ENCODE measurements around the gene TFEB. TPM values are rescaled to one million over a fixed set of nuclear protein-coding genes. Genes with fewer than 3 reads are reported as not detected.

Gene TFEB
- total RNA-seq, 1 experiment from 2014 or later: 1.8 TPM

GRCh38 chr6:41775293-41775882 lies 40.0 kb upstream of the TFEB start:
- POLR2A ChIA-PET (ENCODE audit: low non-redundant PET): no interaction called here
- no peak for DNase-seq (ENCODE audit: low spot score)
- CTCF ChIA-PET: interaction anchor here (0.6 kb wide), 1 partner anchor 26 kb away, joined by 6 read pairs; no protein-coding TSS in a partner anchor
- Histone ChIP-seq H3K4me3 (ENCODE audit: low read depth, low read length, poor library complexity, severe bottlenecking) (no peak overlapping the region), H3K27me3 (replicated peaks; ENCODE audit: insufficient read depth, low read depth, low read length, poor library complexity) (no peaks in the 10 kb centered on the region), H3K4me1 (ENCODE audit: insufficient read depth, low read length, poor library complexity, severe bottlenecking) (peaks cover 10% of the 10 kb centered on the region), H3K9me3 (ENCODE audit: low read depth, low read length, poor library complexity, severe bottlenecking) (no peaks in the 10 kb centered on the region), H3K36me3 (ENCODE audit: insufficient read depth, low read length, poor library complexity, severe bottlenecking) (peaks cover 14% of the 10 kb centered on the region), H3K27ac (ENCODE audit: low read depth, low read length, poor library complexity, severe bottlenecking) (no peak overlapping the region)
- TF ChIP-seq EZH2 (IDR thresholded peaks at IDR 0.05; ENCODE audit: borderline replicate concordance, low read depth, low read length, poor library complexity, severe bottlenecking): no peak
- no peak for TF ChIP-seq CTCF (conservative IDR thresholded peaks at IDR 0.05; ENCODE audit: low read depth, low read length)
- no TSS peak for BruUV-seq (replicated peaks)
- intact Hi-C loops (cut with micrococcal nuclease; ENCODE audit: unreplicated experiment): loop anchor here (10.0 kb wide), 2 partner anchors 71 to 171 kb away; no protein-coding TSS in a partner anchor

- ChIA-PET CTCF (interaction anchor here (0.6 kb wide), 1 partner anchor 403 kb away, joined by 3 read pairs; no protein-coding TSS in a partner anchor), POLR2A (ENCODE audit: low non-redundant PET) (no interaction called here)
- Histone ChIP-seq H3K4me1 (ENCODE audit: insufficient read depth, low read length, poor library complexity, severe bottlenecking) (peaks cover 10% of the 10 kb centered on the region), H3K27ac (ENCODE audit: low read depth, low read length, poor library complexity, severe bottlenecking) (no peak overlapping the region), H3K4me3 (ENCODE audit: low read depth, low read length, poor library complexity, severe bottlenecking) (no peak overlapping the region), H3K9me3 (ENCODE audit: low read depth, low read length, poor library complexity, severe bottlenecking) (no peaks in the 10 kb centered on the region), H3K27me3 (replicated peaks; ENCODE audit: insufficient read depth, low read depth, low read length, poor library complexity) (no peaks in the 10 kb centered on the region), H3K36me3 (ENCODE audit: insufficient read depth, low read length, poor library complexity, severe bottlenecking) (peaks cover 14% of the 10 kb centered on the region)
- no peak for DNase-seq (ENCODE audit: low spot score)
- TF ChIP-seq EZH2 (IDR thresholded peaks at IDR 0.05; ENCODE audit: borderline replicate concordance, low read depth, low read length, poor library complexity, severe bottlenecking) (no peak), CTCF (conservative IDR thresholded peaks at IDR 0.05; ENCODE audit: low read depth, low read length) (no peak)
- intact Hi-C loops (cut with micrococcal nuclease; ENCODE audit: unreplicated experiment): loop anchor here (10.0 kb wide), 2 partner anchors 70 to 170 kb away; no protein-coding TSS in a partner anchor
- no TSS peak for BruUV-seq (replicated peaks)
Observed at GRCh38 chr6:41774841-41775240, 39.4 kb upstream of the TFEB start.

GRCh38 chr6:41771058-41771983 lies 35.9 kb upstream of the TFEB start:
- Histone ChIP-seq H3K36me3 (ENCODE audit: insufficient read depth, low read length, poor library complexity, severe bottlenecking) (peaks cover 8% of the 10 kb centered on the region), H3K4me3 (ENCODE audit: low read depth, low read length, poor library complexity, severe bottlenecking) (no peak overlapping the region), H3K9me3 (ENCODE audit: low read depth, low read length, poor library complexity, severe bottlenecking) (no peaks in the 10 kb centered on the region), H3K27me3 (replicated peaks; ENCODE audit: insufficient read depth, low read depth, low read length, poor library complexity) (no peaks in the 10 kb centered on the region), H3K27ac (ENCODE audit: low read depth, low read length, poor library complexity, severe bottlenecking) (no peak overlapping the region), H3K4me1 (ENCODE audit: insufficient read depth, low read length, poor library complexity, severe bottlenecking) (no peaks in the 10 kb centered on the region)
- no TSS peak for BruUV-seq (replicated peaks)
- intact Hi-C loops (cut with micrococcal nuclease; ENCODE audit: unreplicated experiment): loop anchor here (10.0 kb wide), 2 partner anchors 67 to 167 kb away; no protein-coding TSS in a partner anchor
- CTCF ChIA-PET: no interaction called here
- TF ChIP-seq CTCF (conservative IDR thresholded peaks at IDR 0.05; ENCODE audit: low read depth, low read length): no peak
- no peak for TF ChIP-seq EZH2 (IDR thresholded peaks at IDR 0.05; ENCODE audit: borderline replicate concordance, low read depth, low read length, poor library complexity, severe bottlenecking)
- POLR2A ChIA-PET (ENCODE audit: low non-redundant PET): no interaction called here
- DNase-seq (ENCODE audit: low spot score): no peak
